Endodermal cell (in vitro differentiated cells): ENCODE measurements around the gene ALDH1L1. TPM values are rescaled to one million over a fixed set of nuclear protein-coding genes. Genes with fewer than 3 reads are reported as not detected.

Experiments
- DNase-seq: peaks from one replicate; pipeline ENCODE4 v3.0.0-alpha.2; 2017
- H3K27ac ChIP-seq: 2 replicates; pipeline ENCODE4 v1.5.1; 2013; ENCODE audit warnings: mild to moderate bottlenecking, low read depth, low read length, moderate library complexity
- H3K27me3 ChIP-seq: 2 replicates; pipeline ENCODE4 v1.6.1; 2013; ENCODE audit warnings: mild to moderate bottlenecking, low read length, moderate library complexity; ENCODE audit not compliant: insufficient read depth, control insufficient read depth, poor library complexity, severe bottlenecking
- H3K36me3 ChIP-seq: 2 replicates; pipeline ENCODE4 v1.7.0; 2013; ENCODE audit warnings: mild to moderate bottlenecking, low read length, moderate library complexity; ENCODE audit not compliant: control insufficient read depth, insufficient read depth
- H3K4me1 ChIP-seq: one replicate; pipeline ENCODE4 v1.7.0; 2013; ENCODE audit warnings: low read length; ENCODE audit not compliant: control insufficient read depth, insufficient read depth
- H3K4me3 ChIP-seq: 2 replicates; pipeline ENCODE4 v1.5.1; 2013; ENCODE audit warnings: mild to moderate bottlenecking, low read length, moderate library complexity
- H3K9ac ChIP-seq: 2 replicates; pipeline ENCODE4 v1.6.1; 2013; ENCODE audit warnings: mild to moderate bottlenecking, low read length, moderate library complexity; ENCODE audit not compliant: poor library complexity, severe bottlenecking; ENCODE audit errors: extremely low read depth
- H3K9me3 ChIP-seq: 2 replicates; pipeline ENCODE4 v1.6.1; 2013; ENCODE audit warnings: mild to moderate bottlenecking, low read length, moderate library complexity; ENCODE audit not compliant: control insufficient read depth
- H3K27ac Mint-ChIP-seq: 2 replicates; pipeline ENCODE4 v1.8.0; 2020; ENCODE audit warnings: mixed read lengths
- H3K27me3 Mint-ChIP-seq: 2 replicates; pipeline ENCODE4 v1.8.0; 2021; ENCODE audit warnings: mild to moderate bottlenecking, mixed read lengths; ENCODE audit not compliant: insufficient read depth
- H3K36me3 Mint-ChIP-seq: 2 replicates; pipeline ENCODE4 v1.8.0; 2020; ENCODE audit warnings: low read depth, mixed read lengths
- H3K4me1 Mint-ChIP-seq: 2 replicates; pipeline ENCODE4 v1.8.0; 2020; ENCODE audit warnings: mixed read lengths
- H3K4me3 Mint-ChIP-seq: 2 replicates; pipeline ENCODE4 v1.8.0; 2020; ENCODE audit warnings: mild to moderate bottlenecking, moderate library complexity, mixed read lengths
- H3K9me3 Mint-ChIP-seq: 2 replicates; pipeline ENCODE4 v1.8.0; 2020; ENCODE audit warnings: mild to moderate bottlenecking, mixed read lengths
- CTCF ChIP-seq: fragments of 200-600 bp; sonication (generic); conservative IDR thresholded peaks from 2 replicates; pipeline ENCODE4 v1.5.0; 2021; ENCODE audit warnings: antibody characterized with exemption, mild to moderate bottlenecking
- WGBS, 2 experiments: methylation state at CpG; one replicate each; pipeline versions ENCODE4 v1.1.5 to v1.1.7; 2013; ENCODE audit warnings: missing lambda C conversion rate in 2 of 2, mixed read lengths in 1 of 2; ENCODE audit not compliant: insufficient coverage in 1 of 2, insufficient read length in 1 of 2; 5-methylcytosine and 5-hydroxymethylcytosine counted together
- total RNA-seq, 2 donors: library from RNA; stranded (reverse); fragmentation: NEBNext Ultra II Directional in 1 of 2; extraction: Animal tissue kit (Norgen Biotek cat#: 25700) in 1 of 2; gene quantifications; 2 replicates in 1 of 2; 3 replicates in 1 of 2; pipeline ENCODE4 v1.2.1, GENCODE V29; 2021

The ALDH1L1 gene
- total RNA-seq, 2 donors from 2014 or later = 1.0 to 1.6 TPM

GRCh38 chr3:126107957-126108675 is 72.3 kb downstream of the ALDH1L1 start:
- no peak overlapping the region for H3K4me3 Mint-ChIP-seq
- WGBS, 2 experiments = 91 to 97% methylated on average over 7 to 8 of the region's 8 CpGs

GRCh38 chr3:126107203-126107939 is 73.0 kb downstream of the ALDH1L1 start:
- Histone ChIP-seq H3K4me3 (no peak overlapping the region), H3K9ac (no peak overlapping the region), H3K27me3 (no peaks in the 10 kb centered on the region), H3K36me3 (no peaks in the 10 kb centered on the region), H3K27ac (no peak overlapping the region), H3K9me3 (no peaks in the 10 kb centered on the region), H3K4me1 (no peaks in the 10 kb centered on the region)
- Mint-ChIP-seq H3K27me3 (no peaks in the 10 kb centered on the region), H3K36me3 (no peaks in the 10 kb centered on the region), H3K4me3 (no peak overlapping the region), H3K9me3 (no peaks in the 10 kb centered on the region), H3K27ac (no peak overlapping the region), H3K4me1 (no peaks in the 10 kb centered on the region)
- TF ChIP-seq CTCF = no peak
- WGBS, 2 experiments = 86 to 95% methylated on average over 7 to 17 of the region's 17 CpGs
- DNase-seq = peak; percentile 26

More at GRCh38 chr3:126107957-126108675, 72.3 kb downstream of the ALDH1L1 start:
- H3K9ac ChIP-seq = no peak overlapping the region
- Mint-ChIP-seq H3K27me3 (no peaks in the 10 kb centered on the region), H3K4me1 (no peaks in the 10 kb centered on the region), H3K36me3 (no peaks in the 10 kb centered on the region), H3K27ac (no peak overlapping the region), H3K9me3 (no peaks in the 10 kb centered on the region)
- no peaks in the 10 kb centered on the region for H3K4me1 ChIP-seq
- no peak overlapping the region for H3K27ac ChIP-seq
- no peaks in the 10 kb centered on the region for H3K36me3 ChIP-seq
- no peaks in the 10 kb centered on the region for H3K9me3 ChIP-seq
- H3K4me3 ChIP-seq = no peak overlapping the region
- no peak for DNase-seq
- H3K27me3 ChIP-seq = no peaks in the 10 kb centered on the region
- no peak for TF ChIP-seq CTCF

- Histone ChIP-seq H3K36me3 (no peaks in the 10 kb centered on the region), H3K27ac (no peak overlapping the region), H3K4me3 (no peak overlapping the region), H3K9ac (no peak overlapping the region), H3K27me3 (no peaks in the 10 kb centered on the region), H3K4me1 (no peaks in the 10 kb centered on the region), H3K9me3 (no peaks in the 10 kb centered on the region)
- no peak for TF ChIP-seq CTCF
- no peak for DNase-seq
- H3K4me3 Mint-ChIP-seq = no peak overlapping the region
- no peaks in the 10 kb centered on the region for H3K9me3 Mint-ChIP-seq
- H3K27ac Mint-ChIP-seq = no peak overlapping the region
- H3K36me3 Mint-ChIP-seq = no peaks in the 10 kb centered on the region
- no peaks in the 10 kb centered on the region for H3K4me1 Mint-ChIP-seq
- 91 to 96% methylated on average over 16 to 21 of the region's 21 CpGs for WGBS, 2 experiments
- no peaks in the 10 kb centered on the region for H3K27me3 Mint-ChIP-seq
Measured at GRCh38 chr3:126106336-126107202, 73.8 kb downstream of the ALDH1L1 start.
